Omental fat pad (tissue), 4 donors: ENCODE data around the gene XCR1. TPM values are rescaled to one million over a fixed set of nuclear protein-coding genes. Genes with fewer than 3 reads are reported as not detected.

Experiments
- ATAC-seq: fragments of 150-250 bp; one replicate; pipeline ENCODE4 v1.9.1; 2016; ENCODE audit warnings: mild to moderate bottlenecking, moderate library complexity; ENCODE audit not compliant: low FRiP score
- DNase-seq: peaks from one replicate; pipeline ENCODE4 v3.0.0-alpha.2; 2019; ENCODE audit warnings: low spot score
- CTCF ChIP-seq, 3 donors: fragments of 450-650 bp; IDR thresholded peaks; one replicate each; pipeline ENCODE4 v1.5.1; 2016 to 2017; ENCODE audit warnings: antibody characterized with exemption in 3 of 3, mild to moderate bottlenecking in 3 of 3, moderate library complexity in 2 of 3
- total RNA-seq, 4 donors: library from RNA; depleted of rRNA; stranded (reverse); fragments of >200 nt; gene quantifications; one replicate each; pipeline ENCODE4 v1.1.0, GENCODE V29; 2016

Gene XCR1
- total RNA-seq, 4 donors from 2014 or later, result 0.06 to 0.12 (median 0.09) TPM; not detected in 1

DNA sequence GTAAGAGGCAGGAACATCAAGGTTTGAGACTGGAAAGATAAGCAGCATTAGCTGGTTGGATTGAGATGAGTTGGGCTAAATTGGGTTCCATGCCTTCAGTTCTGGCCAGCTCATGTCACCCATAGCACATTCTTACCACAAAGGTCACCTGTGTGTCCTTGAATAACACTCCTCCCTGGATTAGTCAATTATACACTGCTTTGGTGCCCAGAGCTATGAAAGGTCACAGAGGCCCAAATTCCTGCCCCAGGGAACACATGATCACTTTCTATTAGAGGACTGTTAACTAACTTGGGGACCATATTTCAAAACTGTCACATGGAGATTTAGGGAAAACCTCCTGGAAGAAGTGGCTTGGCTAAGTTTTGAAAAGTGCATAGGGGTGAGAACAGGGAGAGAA is 40.1 kb upstream of the XCR1 start:
- ATAC-seq, result no peak
- no peak for DNase-seq
- TF ChIP-seq CTCF (IDR thresholded peaks at IDR 0.05), result no peak

DNA sequence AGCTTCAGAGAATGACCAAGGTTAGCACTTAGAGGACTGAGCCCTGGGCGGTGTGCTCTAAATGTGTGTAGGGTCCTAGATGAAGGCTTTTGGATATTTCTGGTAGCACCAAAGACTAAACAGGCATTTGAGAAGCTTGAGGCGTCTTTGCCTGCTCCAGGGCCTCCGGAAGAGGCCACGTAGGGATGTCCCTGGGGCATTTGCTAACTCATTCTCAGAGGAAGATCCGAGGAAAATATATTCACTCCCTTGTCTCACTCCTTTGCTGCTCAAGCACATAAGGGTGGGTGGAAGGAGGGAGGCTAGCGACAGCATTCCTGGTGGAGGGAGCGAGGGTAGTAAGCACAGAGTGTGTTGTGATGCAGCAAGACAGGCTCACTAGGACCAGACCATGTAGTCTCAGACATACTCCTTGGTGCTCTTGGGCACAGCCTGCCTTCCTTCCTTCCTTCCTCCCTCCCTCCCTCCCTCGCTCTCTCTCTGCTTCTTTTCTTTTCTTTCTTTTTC is 38.5 kb upstream of the XCR1 start:
- ATAC-seq (no peak), DNase-seq (no peak)
- TF ChIP-seq CTCF (IDR thresholded peaks at IDR 0.05), result no peak

DNA sequence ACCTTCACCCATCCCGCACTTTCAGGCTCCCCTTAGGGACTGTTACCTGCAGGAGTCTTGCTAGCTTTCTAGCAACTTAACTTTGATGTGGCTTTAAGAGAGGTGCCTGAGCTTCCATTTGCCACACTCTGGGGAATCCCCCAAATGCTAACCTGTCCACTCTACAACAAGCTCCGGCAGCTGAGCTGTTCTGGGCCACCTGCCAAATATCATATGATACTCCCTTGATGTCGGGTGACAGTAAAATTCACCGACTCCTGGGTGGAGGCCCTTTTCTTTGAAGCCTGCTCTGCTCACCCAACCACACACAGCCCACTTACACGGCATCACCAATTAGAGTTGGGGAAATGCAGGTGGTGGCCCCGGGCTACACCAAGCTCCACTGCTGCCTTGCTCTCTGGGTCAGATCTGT is 38.0 kb upstream of the XCR1 start:
- no peak for DNase-seq
- TF ChIP-seq CTCF (IDR thresholded peaks at IDR 0.05), result no peak
- no peak for ATAC-seq

DNA sequence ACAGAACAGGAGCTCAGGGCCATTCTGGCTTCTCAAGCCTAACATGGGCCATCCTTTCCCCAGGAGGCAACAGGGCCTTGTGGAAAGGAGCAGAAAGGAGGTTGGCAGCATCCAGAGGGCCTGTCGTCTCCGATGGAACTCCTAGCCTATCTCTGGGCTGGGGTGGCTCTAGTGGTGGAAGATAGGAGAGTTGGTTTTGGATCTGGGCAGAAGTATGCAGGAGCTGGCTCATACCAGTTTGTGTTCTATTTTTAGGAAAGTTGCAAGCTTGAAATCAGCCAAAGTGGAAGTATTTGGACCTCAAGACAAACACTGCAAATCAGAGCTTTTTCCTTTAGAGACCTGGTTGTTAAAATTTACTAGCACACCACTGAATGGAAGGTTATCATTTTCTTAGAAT is 35.4 kb upstream of the XCR1 start:
- TF ChIP-seq CTCF (IDR thresholded peaks at IDR 0.05), result no peak
- no peak for ATAC-seq
- no peak for DNase-seq

DNA sequence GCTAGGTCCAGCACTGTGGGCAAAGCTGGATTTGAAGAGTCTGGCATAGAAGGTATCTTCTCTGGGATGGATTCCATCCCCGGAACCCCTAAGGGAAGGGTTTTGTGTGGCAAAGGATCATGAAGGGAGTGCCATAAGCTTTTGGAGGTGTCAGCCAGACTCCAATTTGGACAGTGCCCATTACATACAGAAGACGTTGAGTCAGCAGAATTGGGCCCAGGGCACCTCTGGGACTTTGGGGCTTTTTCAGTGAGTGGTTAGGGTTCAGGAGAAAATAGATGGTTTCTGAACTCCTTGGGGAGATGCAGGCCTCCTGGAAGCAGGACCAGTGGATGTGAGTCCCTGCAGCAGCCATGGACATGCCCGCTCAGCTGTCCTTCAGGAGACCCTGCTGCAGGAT is 34.6 kb upstream of the XCR1 start:
- no peak for ATAC-seq
- DNase-seq, result no peak
- no peak for TF ChIP-seq CTCF (IDR thresholded peaks at IDR 0.05)

DNA sequence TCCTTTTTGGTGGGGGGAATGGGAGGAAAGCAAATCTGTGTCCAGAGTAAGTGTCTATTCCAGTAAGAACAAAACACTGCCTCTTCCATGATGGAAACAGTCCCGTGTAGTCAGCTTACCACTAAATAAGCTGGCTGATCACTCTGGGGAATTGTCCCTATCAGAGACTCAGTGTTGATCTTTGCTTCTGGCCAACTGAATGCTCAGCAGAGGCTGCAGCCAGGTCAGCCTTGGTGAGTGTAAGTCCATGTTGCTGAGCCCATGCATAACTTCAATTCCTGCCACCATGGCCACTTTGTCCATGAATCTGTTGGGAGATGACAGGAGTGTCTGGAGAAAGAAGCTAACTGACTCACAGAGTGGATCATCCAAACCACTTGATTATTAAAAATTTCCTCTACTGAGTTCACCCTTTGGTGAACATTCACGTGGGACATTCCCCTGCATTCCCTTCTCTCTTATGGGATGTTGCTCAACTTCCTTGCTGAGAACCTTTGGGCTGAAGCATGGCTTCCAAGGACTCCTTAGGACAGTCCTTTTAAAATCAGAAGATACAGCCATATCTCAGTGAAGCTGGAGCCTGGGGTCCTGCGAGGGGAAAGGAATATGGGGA is 33.9 kb upstream of the XCR1 start:
- no peak for ATAC-seq
- DNase-seq, result no peak
- TF ChIP-seq CTCF (IDR thresholded peaks at IDR 0.05), result no peak

- no peak for TF ChIP-seq CTCF (IDR thresholded peaks at IDR 0.05)
Measured at GRCh38 chr3:46060551-46060950, 33.3 kb upstream of the XCR1 start.

More at GRCh38 chr3:46060551-46060950, 33.3 kb upstream of the XCR1 start:
- ATAC-seq (no peak), DNase-seq (no peak)
